A549 treated with CpdA at 1 μM for 4 hours (cell line): ENCODE measurements around the gene USP17L25. TPM values are rescaled to one million over a fixed set of nuclear protein-coding genes. Genes with fewer than 3 reads are reported as not detected.

Experiments
- total RNA-seq: library from RNA; stranded (reverse); fragments of 200-300 nt; extraction: Qiagen RNA extraction; gene quantifications from 5 replicates; pipeline ENCODE4 v1.2.3, GENCODE V29; 2022; ENCODE audit warnings: low read depth

The USP17L25 gene
- total RNA-seq, result not detected in 5 replicates

GRCh38 chr4:9329611-9330010 is at the start of gene USP17L25:
Gene USP17L25, plus strand, starts transcription at chr4:9329911. Its CDS starts 0 bp downstream, at chr4:9329911.

GRCh38 chr4:9324865-9325264 is 4.8 kb upstream of the USP17L25 start, which contains the start of gene USP17L24:
Gene USP17L24, plus strand, starts transcription at chr4:9325165. Its CDS starts 0 bp downstream, at chr4:9325165.

GRCh38 chr4:9334358-9334757 is 4.6 kb downstream of the USP17L25 start, which contains the start of gene USP17L26:
Gene USP17L26, plus strand, starts transcription at chr4:9334658. Its CDS starts 0 bp downstream, at chr4:9334658.

GRCh38 chr4:9339103-9339502 is 9.4 kb downstream of the USP17L25 start, which contains the start of gene USP17L5:
Gene USP17L5, plus strand, starts transcription at chr4:9339403. Its CDS starts 0 bp downstream, at chr4:9339403.

GRCh38 chr4:9343848-9344247 is 14.1 kb downstream of the USP17L25 start, which contains the start of gene USP17L27:
Gene USP17L27, plus strand, starts transcription at chr4:9344148. Its CDS starts 0 bp downstream, at chr4:9344148.

GRCh38 chr4:9348593-9348992 is 18.9 kb downstream of the USP17L25 start, which contains the start of gene USP17L28:
Gene USP17L28, plus strand, starts transcription at chr4:9348893. Its CDS starts 0 bp downstream, at chr4:9348893.

GRCh38 chr4:9353338-9353737 is 23.6 kb downstream of the USP17L25 start, which contains the start of gene USP17L29:
Gene USP17L29, plus strand, starts transcription at chr4:9353638. Its CDS starts 0 bp downstream, at chr4:9353638.

GRCh38 chr4:9362829-9363228 is 33.1 kb downstream of the USP17L25 start, which contains the start of gene USP17L30:
Gene USP17L30, plus strand, starts transcription at chr4:9363129. Its CDS starts 0 bp downstream, at chr4:9363129.

Other genes with a start within 250 kb of the USP17L25 start
- not detected in 5 replicates for gene FAM90A26, start 159.5 kb upstream of the USP17L25 start, total RNA-seq
- not detected in 5 replicates for gene USP17L10, start 119.3 kb upstream of the USP17L25 start, total RNA-seq
- not detected in 5 replicates for gene USP17L11, start 114.5 kb upstream of the USP17L25 start, total RNA-seq
- gene USP17L12, start 109.8 kb upstream of the USP17L25 start, total RNA-seq, result not detected in 5 replicates
- not detected in 5 replicates for gene USP17L13, start 105.0 kb upstream of the USP17L25 start, total RNA-seq
- gene USP17L15, start 95.5 kb upstream of the USP17L25 start, total RNA-seq, result not detected in 5 replicates
- gene USP17L17, start 86.0 kb upstream of the USP17L25 start, total RNA-seq, result not detected in 5 replicates
- not detected in 5 replicates for gene USP17L18, start 81.3 kb upstream of the USP17L25 start, total RNA-seq
- gene USP17L19, start 76.5 kb upstream of the USP17L25 start, total RNA-seq, result not detected in 5 replicates
- gene USP17L20, start 71.8 kb upstream of the USP17L25 start, total RNA-seq, result not detected in 5 replicates
- gene USP17L21, start 67.0 kb upstream of the USP17L25 start, total RNA-seq, result not detected in 5 replicates
- not detected in 5 replicates for gene USP17L22, start 62.3 kb upstream of the USP17L25 start, total RNA-seq
- gene USP17L24, start 4.7 kb upstream of the USP17L25 start, total RNA-seq, result not detected in 5 replicates
- gene USP17L26, start 4.7 kb downstream of the USP17L25 start, total RNA-seq, result not detected in 5 replicates
- gene USP17L5, start 9.5 kb downstream of the USP17L25 start, total RNA-seq, result not detected in 5 replicates
- not detected in 5 replicates for gene USP17L27, start 14.2 kb downstream of the USP17L25 start, total RNA-seq
- not detected in 5 replicates for gene USP17L28, start 19.0 kb downstream of the USP17L25 start, total RNA-seq
- not detected in 5 replicates for gene USP17L29, start 23.7 kb downstream of the USP17L25 start, total RNA-seq
- not detected in 5 replicates for gene USP17L30, start 33.2 kb downstream of the USP17L25 start, total RNA-seq
- not detected in 5 replicates for gene DEFB131A, start 114.5 kb downstream of the USP17L25 start, total RNA-seq